Measurements from ENCODE around the gene RAB40A. TPM values are rescaled to one million over a fixed set of nuclear protein-coding genes. Genes with fewer than 3 reads are reported as not detected.

RAB40A gene
- total and polyA plus RNA-seq, 10 of the 15 experiments (the other 5 are each of a cell fraction or from before 2014, with no cell fraction given): 0.10 to 0.42 (median 0.26) TPM

- WGBS (ENCODE audit: insufficient coverage, insufficient replicate concordance, low lambda C conversion rate, missing lambda C conversion rate): 13% methylated on average over 3 of the region's 3 CpGs
- intact Hi-C loops (cut with micrococcal nuclease; ENCODE audit: unreplicated experiment) (no loop called here), in situ Hi-C loops (cut with MboI) (no loop called here)
- ChIA-PET CTCF (interaction anchor here (0.8 kb wide), 1 partner anchor 287 kb away, joined by 3 read pairs; no protein-coding TSS in a partner anchor), POLR2A (no interaction called here), SMC1A (ENCODE audit: uncharacterized antibody, unreplicated experiment) (interaction anchor here (1.6 kb wide), 1 partner anchor 15 kb away, joined by 3 read pairs; no protein-coding TSS in a partner anchor), RAD21 (ENCODE audit: unreplicated experiment) (no interaction called here)
- Histone ChIP-seq H2AFZ (ENCODE audit: control insufficient read depth, low read depth, low read length) (no peak overlapping the region), H3K27me3 (replicated peaks in 1 of 2; ENCODE audit: control insufficient read depth in 2 of 2, insufficient read depth in 2 of 2, low read length in 1 of 2) (no peaks in the 10 kb centered on the region; a peak in 1 of 4 replicates), H4K20me1 (ENCODE audit: control insufficient read depth, insufficient read depth) (no peaks in the 10 kb centered on the region), H3K36me3 (ENCODE audit: control insufficient read depth in 2 of 2, insufficient read depth in 2 of 2, low read length in 1 of 2) (no peaks in the 10 kb centered on the region), H3K4me1 (ENCODE audit: control insufficient read depth, insufficient read depth, low read length) (no peaks in the 10 kb centered on the region; the same call in 1 of the 2 replicates), H3K27ac (ENCODE audit: control insufficient read depth, insufficient read depth) (no peak overlapping the region), H3K4me2 (ENCODE audit: control insufficient read depth, insufficient read depth) (no peak overlapping the region), H3K4me3 (no peak overlapping the region), H3K79me2 (ENCODE audit: control insufficient read depth, insufficient read depth, low read length) (no peaks in the 10 kb centered on the region), H3K9ac (ENCODE audit: control insufficient read depth, insufficient read depth, low read length) (no peak overlapping the region), H3K9me3 (replicated peaks; ENCODE audit: control insufficient read depth, insufficient read depth, low read length) (no peaks in the 10 kb centered on the region)
- FAIRE-seq: no peak
- ATAC-seq: no peak
- TF ChIP-seq MTA2 (IDR thresholded peaks at IDR 0.05; ENCODE audit: low read depth) (no peak), BCL11A (IDR thresholded peaks at IDR 0.05; ENCODE audit: low read depth, low read length) (no peak), CHD4 (IDR thresholded peaks at IDR 0.05) (no peak), E2F4 (IDR thresholded peaks at IDR 0.05; ENCODE audit: low read depth, low read length) (no peak), CHD1 (IDR thresholded peaks at IDR 0.05; ENCODE audit: low read depth, low read length) (no peak), EED (IDR thresholded peaks at IDR 0.05; ENCODE audit: low read depth) (no peak), GATAD2B (conservative IDR thresholded peaks at IDR 0.05; ENCODE audit: low read depth) (no peak), NRF1 (conservative IDR thresholded peaks at IDR 0.05; ENCODE audit: low read depth, low read length) (no peak), SPI1 (IDR thresholded peaks at IDR 0.05; ENCODE audit: borderline replicate concordance, insufficient read depth, low read depth, low read length) (no peak), REST (IDR thresholded peaks at IDR 0.05; ENCODE audit: low read depth, low read length) (no peak), SRF (IDR thresholded peaks at IDR 0.05; ENCODE audit: low read depth in 2 of 2, low read length in 2 of 2) (no peak), ZBTB4 (CRISPR knock-in tag; IDR thresholded peaks at IDR 0.05) (no peak), EGR1 (IDR thresholded peaks at IDR 0.05; ENCODE audit: borderline replicate concordance in 1 of 2, low read depth in 2 of 2, low read length in 2 of 2) (no peak), SUPT20H (IDR thresholded peaks at IDR 0.05; ENCODE audit: borderline replicate concordance, control insufficient read depth, low read depth, low read length) (no peak), JUND (IDR thresholded peaks at IDR 0.05; ENCODE audit: low read depth, low read length) (no peak)
- BruUV-seq (replicated peaks): no TSS peak
- no peak for DNase-seq (ENCODE audit: low read depth, low spot score)
Observed at GRCh38 chrX:103550415-103551051, 31.2 kb upstream of the RAB40A start.

All from GM12878 (cell line).